WTC11 (cell line): ENCODE results near the gene DAND5. TPM values are rescaled to one million over a fixed set of nuclear protein-coding genes. Genes with fewer than 3 reads are reported as not detected.

ENCODE experiments used
- ATAC-seq: fragments of 200-7000 bp; cut with Tn5 transposase; 2 replicates; pipeline ENCODE4 v1.10.0; 2021; ENCODE audit warnings: mild to moderate bottlenecking, moderate library complexity
- CTCF ChIA-PET: fragments of 300-600 bp; sonication (Branson Sonifier 250); formaldehyde crosslinking; loops from one replicate; lab custom pipeline; 2021; ENCODE audit warnings: antibody characterized with exemption; lab: Charles Lee
- POLR2A ChIA-PET: fragments of 350-600 bp; sonication (Branson Sonifier 250); formaldehyde crosslinking; loops from one replicate; lab custom pipeline; 2021; ENCODE audit warnings: antibody characterized with exemption; lab: Charles Lee
- DNase-seq: peaks from one replicate; pipeline ENCODE4 v3.0.0; 2021; ENCODE audit warnings: low spot score
- H3K27ac Mint-ChIP-seq: 2 replicates; pipeline ENCODE4 v1.8.0; 2021; ENCODE audit warnings: mixed read lengths
- H3K27me3 Mint-ChIP-seq: 2 replicates; pipeline ENCODE4 v1.8.0; 2021; ENCODE audit warnings: low read depth, mild to moderate bottlenecking, moderate library complexity, mixed read lengths
- H3K36me3 Mint-ChIP-seq: 2 replicates; pipeline ENCODE4 v1.8.0; 2021; ENCODE audit warnings: mixed read lengths
- H3K4me1 Mint-ChIP-seq: 2 replicates; pipeline ENCODE4 v1.8.0; 2022; ENCODE audit warnings: mixed read lengths
- H3K4me3 Mint-ChIP-seq: 2 replicates; pipeline ENCODE4 v1.8.0; 2021; ENCODE audit warnings: mild to moderate bottlenecking, moderate library complexity, mixed read lengths
- H3K9me3 Mint-ChIP-seq: 2 replicates; pipeline ENCODE4 v1.8.0; 2021; ENCODE audit warnings: mixed read lengths
- AR ChIP-seq: fragments of 250-450 bp; sonication (Bioruptor Pico); IDR thresholded peaks from 2 replicates; pipeline ENCODE4 v1.9.0; 2021; ENCODE audit warnings: mild to moderate bottlenecking
- ATF3 ChIP-seq: sonication (generic); formaldehyde crosslinking; conservative IDR thresholded peaks from 2 replicates; pipeline ENCODE4 v1.8.1; 2022; ENCODE audit warnings: mild to moderate bottlenecking, missing genetic modification reagents
- CTCF ChIP-seq: fragments of 200-600 bp; IDR thresholded peaks from 2 replicates; pipeline ENCODE4 v1.8.0; 2022; ENCODE audit warnings: antibody characterized with exemption
- E2F1 ChIP-seq: sonication (generic); formaldehyde crosslinking; IDR thresholded peaks from 2 replicates; pipeline ENCODE4 v1.8.0; 2022; ENCODE audit warnings: mild to moderate bottlenecking, missing genetic modification reagents
- ELF4 ChIP-seq: sonication (generic); formaldehyde crosslinking; IDR thresholded peaks from 2 replicates; pipeline ENCODE4 v1.8.1; 2022; ENCODE audit warnings: low read depth, mild to moderate bottlenecking, moderate library complexity, missing genetic modification reagents
- FOXJ3 ChIP-seq: sonication (generic); formaldehyde crosslinking; IDR thresholded peaks from 2 replicates; pipeline ENCODE4 v1.9.0; 2021; ENCODE audit warnings: missing genetic modification reagents, mild to moderate bottlenecking, borderline replicate concordance
- FOXK1 ChIP-seq: sonication (generic); formaldehyde crosslinking; IDR thresholded peaks from 2 replicates; pipeline ENCODE4 v1.8.0; 2022; ENCODE audit warnings: mild to moderate bottlenecking, moderate library complexity, missing genetic modification reagents
- HMGA2 ChIP-seq: fragments of 250-450 bp; sonication (Bioruptor Pico); IDR thresholded peaks from 2 replicates; pipeline ENCODE4 v1.4.0; 2021; ENCODE audit warnings: mild to moderate bottlenecking, moderate library complexity
- HMGXB4 ChIP-seq: sonication (generic); formaldehyde crosslinking; IDR thresholded peaks from 2 replicates; pipeline ENCODE4 v1.8.1; 2023; ENCODE audit warnings: mild to moderate bottlenecking, moderate library complexity, missing genetic modification reagents
- IRF2 ChIP-seq: sonication (generic); formaldehyde crosslinking; IDR thresholded peaks from 2 replicates; pipeline ENCODE4 v1.8.0; 2022; ENCODE audit warnings: low read depth, missing genetic modification reagents, borderline replicate concordance
- JUN ChIP-seq: sonication (generic); formaldehyde crosslinking; IDR thresholded peaks from 2 replicates; pipeline ENCODE4 v1.8.0; 2023; ENCODE audit warnings: mild to moderate bottlenecking, missing genetic modification reagents
- MXD4 ChIP-seq: fragments of 250-450 bp; sonication (Bioruptor Pico); IDR thresholded peaks from 2 replicates; pipeline ENCODE4 v1.8.0; 2021; ENCODE audit warnings: mild to moderate bottlenecking, moderate library complexity, borderline replicate concordance
- PRRX2 ChIP-seq: fragments of 250-450 bp; sonication (Bioruptor Pico); IDR thresholded peaks from 2 replicates; pipeline ENCODE4 v1.8.0; 2021; ENCODE audit warnings: mild to moderate bottlenecking
- RELA ChIP-seq: sonication (generic); formaldehyde crosslinking; IDR thresholded peaks from 2 replicates; pipeline ENCODE4 v1.8.1; 2022; ENCODE audit warnings: missing genetic modification reagents, mild to moderate bottlenecking, borderline replicate concordance
- TCF7 ChIP-seq: sonication (generic); formaldehyde crosslinking; IDR thresholded peaks from 2 replicates; pipeline ENCODE4 v1.8.0; 2022; ENCODE audit warnings: mild to moderate bottlenecking, low read depth, missing genetic modification reagents, moderate library complexity
- ZMAT4 ChIP-seq: fragments of 250-450 bp; sonication (Bioruptor Pico); IDR thresholded peaks from 2 replicates; pipeline ENCODE4 v1.9.0; 2021; ENCODE audit warnings: mild to moderate bottlenecking
- ZNF263 ChIP-seq: sonication (generic); formaldehyde crosslinking; IDR thresholded peaks from 2 replicates; pipeline ENCODE4 v1.8.1; 2022; ENCODE audit warnings: low read depth, mild to moderate bottlenecking, moderate library complexity, missing genetic modification reagents
- ZNF423 ChIP-seq: fragments of 250-450 bp; sonication (Bioruptor Pico); IDR thresholded peaks from 2 replicates; pipeline ENCODE4 v2.1.2; 2022; ENCODE audit warnings: mild to moderate bottlenecking, moderate library complexity
- total RNA-seq: library from RNA; stranded (reverse); gene quantifications from 3 replicates; pipeline ENCODE4 v1.2.3, GENCODE V29; 2021

DAND5 gene
- total RNA-seq, 1 experiment from 2014 or later, result 0.22 TPM

- Mint-ChIP-seq H3K27me3 (no peaks in the 10 kb centered on the region; the same call in 1 of the 2 replicates), H3K36me3 (peaks cover 70% of the 10 kb centered on the region)
- DNase-seq, result no peak
- CTCF ChIA-PET, result interaction anchor here (0.6 to 2.0 kb wide), 8 partner anchors 9 to 154 kb away, joined by 3 to 11 read pairs (median 7); partner anchors contain the start of gene GCDH
- TF ChIP-seq HMGXB4 (CRISPR knock-in tag), result no peak
- TF ChIP-seq MXD4 (CRISPR knock-in tag), result no peak
- TF ChIP-seq AR (CRISPR knock-in tag), result no peak
- no peak for TF ChIP-seq ZNF423
- no peak for TF ChIP-seq TCF7 (CRISPR knock-in tag)
- no peak for TF ChIP-seq HMGA2 (CRISPR knock-in tag)
- TF ChIP-seq ZMAT4, result no peak
- TF ChIP-seq E2F1 (CRISPR knock-in tag), result no peak
- TF ChIP-seq PRRX2 (CRISPR knock-in tag), result no peak
- no peak for TF ChIP-seq CTCF
- no peak for TF ChIP-seq IRF2 (CRISPR knock-in tag)
- TF ChIP-seq ZNF263 (CRISPR knock-in tag), result no peak
- TF ChIP-seq, all 79 proteins: peak for 0
- ATAC-seq, result no peak
- POLR2A ChIA-PET, result interaction anchor here (0.6 to 1.3 kb wide), 9 partner anchors 8 to 148 kb away, joined by 3 to 10 read pairs (median 4); partner anchors contain the start of genes FARSA, GADD45GIP1 and GCDH
- H3K9me3 Mint-ChIP-seq, result no peaks in the 10 kb centered on the region
- peak overlapping the region; percentile 98 for H3K27ac Mint-ChIP-seq
- H3K4me3 Mint-ChIP-seq, result peak overlapping the region; percentile 90
- H3K4me1 Mint-ChIP-seq, result peaks cover 14% of the 10 kb centered on the region
Measured at GRCh38 chr19:12946731-12947496, 22.5 kb upstream of the DAND5 start.

- H3K27ac Mint-ChIP-seq, result peak overlapping the region; percentile 68
- H3K9me3 Mint-ChIP-seq, result no peaks in the 10 kb centered on the region
- POLR2A ChIA-PET, result no interaction called here
- no peaks in the 10 kb centered on the region; the same call in 1 of the 2 replicates for H3K27me3 Mint-ChIP-seq
- DNase-seq (no peak), ATAC-seq (no peak)
- CTCF ChIA-PET, result interaction anchor here (1.9 to 2.0 kb wide), 2 partner anchors 17 to 30 kb away, joined by 7 to 8 read pairs; no protein-coding TSS in a partner anchor
- peak overlapping the region; percentile 26 for H3K4me3 Mint-ChIP-seq
- peaks cover 19% of the 10 kb centered on the region for H3K4me1 Mint-ChIP-seq
- H3K36me3 Mint-ChIP-seq, result peaks cover 67% of the 10 kb centered on the region
- TF ChIP-seq ELF4 (CRISPR knock-in tag), result no peak
- TF ChIP-seq ATF3 (CRISPR knock-in tag), result no peak
- TF ChIP-seq RELA (CRISPR knock-in tag), result no peak
- no peak for TF ChIP-seq JUN (CRISPR knock-in tag)
- no peak for TF ChIP-seq E2F1 (CRISPR knock-in tag)
- no peak for TF ChIP-seq FOXJ3 (CRISPR knock-in tag)
- TF ChIP-seq ZMAT4, result no peak
- TF ChIP-seq FOXK1 (CRISPR knock-in tag), result no peak
Measured at GRCh38 chr19:12947702-12948611, 21.4 kb upstream of the DAND5 start.
